Measurements from ENCODE around the gene PATJ.
"Not testable (repeated sequence)": the region's sequence is repeated elsewhere in the genome, so short reads cannot be mapped to it uniquely, and the experiment has no call there.

PATJ gene

DNA sequence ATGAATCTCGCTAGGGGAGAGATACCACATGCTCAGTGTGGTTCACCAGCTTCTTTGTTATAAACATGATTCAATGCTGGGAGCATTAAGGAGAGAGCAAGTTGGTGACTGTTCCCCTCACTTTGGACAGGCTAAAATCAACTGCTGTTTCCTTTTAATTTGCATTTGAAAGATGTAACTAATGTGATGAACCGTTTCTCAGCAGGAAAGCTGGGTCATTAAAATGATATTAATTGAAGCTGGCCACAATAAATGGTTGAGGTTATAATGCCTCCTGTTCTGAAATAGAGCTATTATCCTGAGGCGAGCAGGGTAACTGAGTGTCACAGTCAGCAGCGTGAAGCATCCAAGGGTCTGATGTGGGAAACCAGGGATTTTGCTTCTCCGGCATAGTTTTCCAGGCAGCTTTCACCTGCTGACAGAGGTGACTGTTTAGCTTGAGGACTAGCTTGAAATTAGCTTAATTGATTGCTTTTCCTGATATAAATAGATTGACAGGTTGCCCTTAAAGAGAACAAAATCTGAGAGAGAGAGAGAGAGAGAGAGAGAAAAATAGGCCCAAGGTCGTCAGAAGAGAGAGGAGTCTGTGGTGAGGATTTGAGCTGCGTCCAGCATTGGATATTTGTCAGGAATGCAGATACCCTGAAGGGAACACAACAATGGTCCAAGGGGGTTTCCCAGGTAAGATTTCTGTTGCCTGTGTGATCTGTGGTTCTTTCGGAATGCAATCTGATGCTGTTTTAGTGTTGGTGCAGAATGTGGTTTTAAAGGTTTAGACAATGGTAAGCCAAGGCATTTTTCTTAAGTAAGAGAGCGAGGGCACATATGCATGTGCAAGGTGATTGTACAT is 209.7 kb downstream of the PATJ start:
- no peak for DNase-seq

DNA sequence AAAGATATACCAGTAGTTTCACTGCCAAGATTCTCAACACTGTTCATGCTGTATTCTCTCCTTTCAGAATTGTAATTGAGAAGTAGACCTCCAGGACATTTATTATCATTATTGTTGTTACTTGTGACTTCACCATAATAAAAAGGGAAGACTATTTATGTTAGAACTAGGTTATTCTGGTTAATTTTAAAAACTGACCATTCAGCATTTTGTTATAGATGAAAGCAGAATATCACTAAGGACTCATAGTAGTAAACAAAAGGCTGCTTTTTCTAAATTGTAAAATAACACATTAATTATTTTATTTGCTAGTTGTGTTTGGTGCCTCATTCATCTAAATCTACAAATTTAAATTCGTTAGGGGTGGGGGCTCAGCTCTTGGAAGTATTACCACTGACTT is 210.4 kb downstream of the PATJ start:
- no peak for DNase-seq

GRCh38 chr1:61953076-61953789 is 211.0 kb downstream of the PATJ start:
- no peak for DNase-seq

DNA sequence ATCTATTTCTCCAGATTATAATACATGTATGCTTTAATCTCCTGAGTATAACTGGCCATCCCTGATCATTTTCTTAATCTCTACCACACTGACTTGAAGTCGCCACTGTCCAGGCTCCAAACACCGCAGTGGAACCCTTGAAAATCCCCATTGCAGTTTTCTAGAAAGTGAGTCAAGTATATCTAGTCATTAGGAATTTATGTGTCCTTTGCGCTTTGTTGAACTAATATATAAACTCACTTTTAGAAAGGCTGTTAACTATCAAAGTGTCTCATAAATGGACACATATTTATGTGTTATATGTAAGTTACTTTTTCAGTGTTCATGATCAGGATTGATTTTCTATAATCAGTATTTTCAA is 211.5 kb downstream of the PATJ start:
- DNase-seq: no peak

DNA sequence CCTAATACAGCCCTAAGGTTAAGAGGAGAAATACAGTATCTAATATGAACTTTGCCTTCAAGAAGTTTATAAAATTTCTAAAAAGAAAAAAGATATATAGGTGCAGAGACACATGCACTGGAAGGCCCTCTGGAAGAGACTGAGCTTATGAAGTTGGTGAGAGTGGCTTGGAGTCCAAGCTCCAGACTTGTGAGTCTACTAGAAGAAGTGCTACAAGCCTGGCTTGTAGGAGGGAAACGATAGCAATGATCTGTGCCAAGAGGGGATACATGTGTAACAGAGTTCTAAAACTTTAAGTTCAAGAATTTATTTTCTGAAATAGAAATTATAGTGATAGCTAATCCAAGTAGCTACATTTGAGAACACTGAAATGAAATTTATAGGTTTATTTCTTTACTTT is 213.0 kb downstream of the PATJ start:
- no peak for DNase-seq

- DNase-seq: no peak
Measured at GRCh38 chr1:61956016-61956645, 213.9 kb downstream of the PATJ start.

GRCh38 chr1:61956784-61957183 is 214.5 kb downstream of the PATJ start:
- no peak for DNase-seq

DNA sequence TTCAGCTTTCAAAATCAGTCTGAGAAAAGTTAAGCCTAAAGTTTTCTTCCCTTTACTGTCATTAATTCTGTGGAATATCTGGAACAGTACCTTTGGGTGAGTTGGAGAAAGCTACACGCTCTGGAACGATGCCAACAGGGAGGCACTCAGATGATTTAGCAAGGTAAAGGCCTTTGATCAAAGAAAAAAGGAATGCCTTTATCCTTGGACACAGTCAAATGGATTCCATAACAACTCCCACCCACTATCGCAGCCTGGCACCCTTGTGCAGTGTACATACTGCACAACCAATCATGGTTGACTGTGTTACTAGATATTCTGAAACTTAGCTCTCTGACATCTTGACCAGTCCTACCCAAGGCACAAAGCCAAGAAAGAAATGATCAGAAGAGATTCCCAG is 218.7 kb downstream of the PATJ start:
- no peak for DNase-seq

DNA sequence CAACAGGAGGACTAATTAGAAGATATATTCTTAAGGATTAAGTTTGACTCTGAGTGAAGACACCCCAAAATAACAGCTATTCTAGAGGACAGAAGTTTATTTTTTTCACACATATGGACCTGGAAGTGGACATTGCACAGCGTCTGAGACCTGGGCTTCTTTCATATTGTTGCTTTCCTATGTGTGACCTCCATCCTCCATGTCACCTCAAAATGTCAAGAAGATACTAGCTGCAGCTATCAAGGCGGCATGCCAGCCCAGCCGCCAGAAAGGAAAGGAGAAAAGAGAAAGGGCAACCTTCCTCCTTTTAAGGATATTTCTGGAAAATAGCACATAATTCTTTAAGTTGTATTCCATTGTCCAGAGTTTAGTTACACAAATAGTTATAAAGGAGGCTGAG is 220.4 kb downstream of the PATJ start:
- DNase-seq: no peak

DNA sequence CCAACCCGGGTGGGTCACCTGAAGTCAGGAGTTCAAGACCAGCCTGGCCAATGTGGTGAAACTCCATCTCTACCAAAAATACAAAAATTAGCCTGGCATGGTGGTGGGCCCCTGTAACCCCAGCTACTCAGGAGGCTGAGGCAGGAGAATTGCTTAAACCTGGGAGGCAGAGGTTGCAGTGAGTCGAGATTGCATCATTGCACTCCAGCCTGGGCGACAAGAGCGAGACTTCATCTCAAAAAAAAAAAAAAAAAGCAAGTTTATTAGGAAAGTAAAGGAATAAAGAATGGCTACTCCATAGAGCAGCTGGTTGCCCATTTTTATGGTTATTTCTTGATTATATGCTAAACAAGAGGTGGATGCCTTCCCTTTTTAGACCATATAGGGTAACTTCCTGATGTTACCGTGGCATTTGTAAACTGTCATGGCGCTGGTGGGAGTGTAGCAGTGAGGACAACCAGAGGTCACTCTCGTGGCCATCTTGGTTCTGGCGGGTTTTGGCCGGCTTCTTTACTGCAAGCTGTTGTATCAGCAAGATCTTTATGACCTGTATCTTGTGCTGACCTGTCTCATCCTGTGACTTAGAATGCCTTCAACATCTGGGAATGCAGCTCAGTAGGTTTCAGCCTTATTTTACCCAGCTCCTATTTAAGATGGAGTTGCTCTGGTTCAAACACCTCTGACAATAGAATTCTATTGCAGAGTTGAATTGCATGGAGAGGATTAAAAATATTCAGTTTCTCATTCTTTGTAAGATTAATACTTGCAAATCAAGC is 224.4 kb downstream of the PATJ start:
- not testable (repeated sequence) for DNase-seq

GRCh38 chr1:61967750-61968149 is 225.5 kb downstream of the PATJ start:
- no peak for DNase-seq

DNA sequence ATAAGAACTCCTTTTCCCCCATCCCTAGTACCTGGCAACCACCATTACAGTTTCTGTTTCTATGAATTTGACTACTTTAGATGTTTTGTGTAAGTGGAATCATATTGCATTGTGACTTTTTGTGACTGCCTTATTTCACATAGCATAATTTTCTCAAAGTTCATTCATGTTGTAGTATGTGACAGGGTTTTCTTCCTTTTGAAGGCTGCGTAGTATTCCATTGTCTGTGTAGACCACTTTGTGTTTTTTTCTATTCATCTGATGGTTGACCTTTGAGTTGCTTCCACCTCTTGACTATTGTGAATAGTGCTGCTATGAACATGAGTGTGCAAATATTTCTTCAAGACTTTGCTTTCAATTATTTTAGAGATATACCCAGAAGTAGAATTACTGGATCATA is 226.6 kb downstream of the PATJ start:
- no peak for DNase-seq

GRCh38 chr1:61973100-61973837 is 231.0 kb downstream of the PATJ start:
- no peak for DNase-seq

DNA sequence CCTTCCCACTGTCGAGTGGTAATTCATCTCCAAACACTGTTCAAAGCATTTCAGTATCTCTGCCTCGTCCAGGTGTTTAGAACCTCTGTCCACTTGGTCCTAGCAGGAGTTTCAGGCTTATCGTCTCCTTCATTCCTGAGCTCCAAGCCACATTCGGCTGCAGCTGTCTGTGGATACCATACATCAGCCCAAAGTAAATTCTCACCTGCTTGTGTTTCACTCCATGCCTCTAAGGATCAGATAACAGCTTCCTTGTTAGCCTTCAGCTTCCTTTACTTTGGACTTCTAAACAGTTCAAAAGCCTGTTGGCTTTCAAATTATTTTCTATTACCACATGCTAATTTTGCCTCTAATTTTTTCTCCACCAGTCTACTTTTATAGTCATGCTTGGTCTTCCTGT is 233.4 kb downstream of the PATJ start:
- DNase-seq: no peak

- no peak for DNase-seq
Measured at GRCh38 chr1:61976566-61976965, 234.3 kb downstream of the PATJ start.

- DNase-seq: no peak
Measured at GRCh38 chr1:61978796-61979195, 236.5 kb downstream of the PATJ start.

- no peak for DNase-seq
Measured at GRCh38 chr1:61979729-61980128, 237.4 kb downstream of the PATJ start.

GRCh38 chr1:61980561-61980960 is 238.3 kb downstream of the PATJ start:
- no peak for DNase-seq

- DNase-seq: no peak
Measured at GRCh38 chr1:61981870-61982660, 239.8 kb downstream of the PATJ start.

DNA sequence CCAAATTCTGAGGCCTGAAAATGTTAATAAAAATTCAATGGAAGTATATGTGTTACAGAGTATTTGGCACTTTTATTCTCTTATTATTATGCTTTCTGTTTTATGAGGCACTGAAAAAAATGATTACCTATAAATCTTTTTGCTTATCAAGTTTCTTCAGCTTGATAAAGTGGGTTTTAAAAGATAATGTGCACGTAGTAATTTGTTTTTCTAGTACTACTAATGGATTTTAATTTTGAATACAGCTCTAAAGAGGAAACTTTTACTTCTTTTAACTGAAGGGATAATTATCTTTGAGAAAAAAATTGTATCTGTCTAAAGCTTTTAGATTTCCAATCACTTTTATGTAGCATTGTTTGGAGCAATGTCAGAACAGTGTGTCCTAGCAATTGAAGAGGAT is 241.0 kb downstream of the PATJ start:
- no peak for DNase-seq

- DNase-seq: no peak
Measured at GRCh38 chr1:61992257-61992656, 250.0 kb downstream of the PATJ start.
